Right lobe of liver (tissue), 4 donors: Measurements from ENCODE around the gene RASAL2.

Experiments
- CTCF ChIP-seq, 4 donors: fragments of 200-600 bp in 3 of 4; fragments of 450-650 bp in 1 of 4; IDR thresholded peaks; one replicate each; pipeline versions ENCODE4 v1.5.1 to v1.8.0; 2016 to 2022; ENCODE audit warnings: antibody characterized with exemption in 4 of 4, mild to moderate bottlenecking in 2 of 4
- POLR2A ChIP-seq: fragments of 450-650 bp; IDR thresholded peaks from one replicate; pipeline ENCODE4 v1.6.1; 2017; ENCODE audit warnings: antibody characterized with exemption, mild to moderate bottlenecking
- donor health status: DM: no; HTN: no; CAD: no.
- donor health status: DM: no; HTN: no; CAD: no.
- donor health status: DM: no; HTN: yes; CAD: no.

GRCh38 chr1:178323067-178323466 lies 229.2 kb downstream of the RASAL2 start:
- TF ChIP-seq CTCF (IDR thresholded peaks at IDR 0.05) (no peak), POLR2A (no peak)
